NCI-H774 (cell line): ENCODE measurements around the gene LCNL1.

Experiments
- DNase-seq: peaks from one replicate; lab custom pipeline; 2025; lab: John Stamatoyannopoulos, UW

Gene LCNL1

GRCh38 chr9:136947028-136947891, 35.5 kb upstream of the LCNL1 start:
- DNase-seq = no peak

- DNase-seq = peak; percentile 13
Measured at GRCh38 chr9:136947955-136948510, 34.8 kb upstream of the LCNL1 start.

- no peak for DNase-seq
Measured at GRCh38 chr9:136949239-136949816, 33.5 kb upstream of the LCNL1 start.

GRCh38 chr9:136949817-136950655, 32.8 kb upstream of the LCNL1 start:
- DNase-seq = peak; percentile 98

GRCh38 chr9:136950656-136951276, 32.0 kb upstream of the LCNL1 start:
- no peak for DNase-seq

GRCh38 chr9:136951541-136952320, 31.1 kb upstream of the LCNL1 start, which contains the start of gene LCN12:
Gene LCN12, plus strand, starts transcription at chr9:136952273. Its CDS starts 55 bp downstream, at chr9:136952328.
- DNase-seq = no peak

GRCh38 chr9:136952321-136952850, 30.4 kb upstream of the LCNL1 start:
- DNase-seq = no peak

GRCh38 chr9:136952876-136953770, 29.7 kb upstream of the LCNL1 start:
- DNase-seq = no peak

GRCh38 chr9:136953771-136954269, 29.0 kb upstream of the LCNL1 start:
- no peak for DNase-seq

- DNase-seq = no peak
Measured at GRCh38 chr9:136954270-136955083, 28.3 kb upstream of the LCNL1 start.

GRCh38 chr9:136955202-136955942, 27.4 kb upstream of the LCNL1 start:
- DNase-seq = no peak

- no peak for DNase-seq
Measured at GRCh38 chr9:136955943-136956335, 26.9 kb upstream of the LCNL1 start.

GRCh38 chr9:136956604-136957003, 26.2 kb upstream of the LCNL1 start:
- DNase-seq = no peak

- DNase-seq = no peak
Measured at GRCh38 chr9:136957461-136957860, 25.3 kb upstream of the LCNL1 start.

- DNase-seq = no peak
Measured at GRCh38 chr9:136957901-136958300, 24.9 kb upstream of the LCNL1 start.

GRCh38 chr9:136958473-136958872, 24.3 kb upstream of the LCNL1 start:
- DNase-seq = no peak

- no peak for DNase-seq
Measured at GRCh38 chr9:136958898-136959850, 23.6 kb upstream of the LCNL1 start.
